IPS-18a (cell line): ENCODE data around the gene CPS1.

ENCODE experiments used
- H3K27ac ChIP-seq: one replicate; pipeline ENCODE4 v1.5.1; 2013; ENCODE audit warnings: low read length
- H3K27me3 ChIP-seq: one replicate; pipeline ENCODE4 v1.6.1; 2013; ENCODE audit warnings: mild to moderate bottlenecking, low read length; ENCODE audit not compliant: control insufficient read depth, insufficient read depth
- H3K36me3 ChIP-seq: one replicate; pipeline ENCODE4 v1.6.1; 2013; ENCODE audit warnings: low read depth, low read length; ENCODE audit not compliant: control insufficient read depth
- H3K4me1 ChIP-seq: one replicate; pipeline ENCODE4 v1.6.1; 2013; ENCODE audit warnings: low read depth, low read length; ENCODE audit not compliant: control insufficient read depth
- H3K4me3 ChIP-seq: one replicate; pipeline ENCODE4 v1.5.1; 2013; ENCODE audit warnings: low read length
- H3K9ac ChIP-seq: one replicate; pipeline ENCODE4 v1.6.1; 2013; ENCODE audit warnings: mild to moderate bottlenecking, low read length, moderate library complexity
- H3K9me3 ChIP-seq: one replicate; pipeline ENCODE4 v1.6.1; 2013; ENCODE audit warnings: low read depth, low read length; ENCODE audit not compliant: control insufficient read depth

CPS1 gene

GRCh38 chr2:210556329-210556980, at the start of gene CPS1:
TSS of gene CPS1 (plus strand) at chr2:210556599. CDS start at chr2:210556734, 135 bp downstream.
- H3K4me3 ChIP-seq, result no peak within 1 kb of the TSS
- peaks cover 17% of the 10 kb centered on the region for H3K4me1 ChIP-seq
- no peak within 1 kb of the TSS for H3K27ac ChIP-seq
- no peaks in the 10 kb centered on the region for H3K36me3 ChIP-seq
- no peaks in the 10 kb centered on the region for H3K9me3 ChIP-seq
- no peak within 1 kb of the TSS for H3K9ac ChIP-seq
- H3K27me3 ChIP-seq, result no peaks in the 10 kb centered on the region

- Histone ChIP-seq H3K4me3 (no peak overlapping the region), H3K27me3 (no peaks in the 10 kb centered on the region), H3K27ac (no peak overlapping the region), H3K9me3 (no peaks in the 10 kb centered on the region), H3K36me3 (no peaks in the 10 kb centered on the region), H3K9ac (no peak overlapping the region), H3K4me1 (no peaks in the 10 kb centered on the region)
Measured at GRCh38 chr2:210515911-210516310, 40.5 kb upstream of the CPS1 start.

- H3K9ac ChIP-seq, result no peak overlapping the region
- no peak overlapping the region for H3K27ac ChIP-seq
- no peaks in the 10 kb centered on the region for H3K9me3 ChIP-seq
- H3K27me3 ChIP-seq, result no peaks in the 10 kb centered on the region
- H3K4me1 ChIP-seq, result no peaks in the 10 kb centered on the region
- H3K4me3 ChIP-seq, result no peak overlapping the region
- H3K36me3 ChIP-seq, result no peaks in the 10 kb centered on the region
Measured at GRCh38 chr2:210517264-210517663, 39.1 kb upstream of the CPS1 start.

GRCh38 chr2:210519594-210519993, 36.8 kb upstream of the CPS1 start:
- Histone ChIP-seq H3K27ac (no peak overlapping the region), H3K27me3 (no peaks in the 10 kb centered on the region), H3K4me3 (no peak overlapping the region), H3K9me3 (no peaks in the 10 kb centered on the region), H3K4me1 (no peaks in the 10 kb centered on the region), H3K36me3 (no peaks in the 10 kb centered on the region), H3K9ac (no peak overlapping the region)

- no peak overlapping the region for H3K27ac ChIP-seq
- no peaks in the 10 kb centered on the region for H3K36me3 ChIP-seq
- no peak overlapping the region for H3K4me3 ChIP-seq
- no peaks in the 10 kb centered on the region for H3K4me1 ChIP-seq
- no peaks in the 10 kb centered on the region for H3K9me3 ChIP-seq
- H3K9ac ChIP-seq, result no peak overlapping the region
- H3K27me3 ChIP-seq, result no peaks in the 10 kb centered on the region
Measured at GRCh38 chr2:210522399-210522798, 34.0 kb upstream of the CPS1 start.

GRCh38 chr2:210523650-210524289, 32.6 kb upstream of the CPS1 start:
- H3K4me1 ChIP-seq, result no peaks in the 10 kb centered on the region
- H3K27me3 ChIP-seq, result no peaks in the 10 kb centered on the region
- H3K27ac ChIP-seq, result no peak overlapping the region
- no peak overlapping the region for H3K9ac ChIP-seq
- H3K9me3 ChIP-seq, result no peaks in the 10 kb centered on the region
- no peaks in the 10 kb centered on the region for H3K36me3 ChIP-seq
- no peak overlapping the region for H3K4me3 ChIP-seq

- Histone ChIP-seq H3K4me1 (peaks cover 6% of the 10 kb centered on the region), H3K27ac (no peak overlapping the region), H3K36me3 (no peaks in the 10 kb centered on the region), H3K27me3 (no peaks in the 10 kb centered on the region), H3K9ac (no peak overlapping the region), H3K9me3 (no peaks in the 10 kb centered on the region), H3K4me3 (no peak overlapping the region)
Measured at GRCh38 chr2:210524533-210524932, 31.9 kb upstream of the CPS1 start.

- Histone ChIP-seq H3K27me3 (no peaks in the 10 kb centered on the region), H3K27ac (no peak overlapping the region), H3K4me1 (peaks cover 8% of the 10 kb centered on the region), H3K4me3 (no peak overlapping the region), H3K36me3 (no peaks in the 10 kb centered on the region), H3K9me3 (no peaks in the 10 kb centered on the region), H3K9ac (no peak overlapping the region)
Measured at GRCh38 chr2:210527286-210527685, 29.1 kb upstream of the CPS1 start.

GRCh38 chr2:210528716-210529115, 27.7 kb upstream of the CPS1 start:
- no peaks in the 10 kb centered on the region for H3K36me3 ChIP-seq

GRCh38 chr2:210531050-210531449, 25.3 kb upstream of the CPS1 start:
- Histone ChIP-seq H3K4me1 (peaks cover 21% of the 10 kb centered on the region), H3K27ac (no peak overlapping the region), H3K9me3 (no peaks in the 10 kb centered on the region), H3K4me3 (no peak overlapping the region), H3K36me3 (no peaks in the 10 kb centered on the region), H3K9ac (no peak overlapping the region), H3K27me3 (no peaks in the 10 kb centered on the region)

More at GRCh38 chr2:210528716-210529115, 27.7 kb upstream of the CPS1 start:
- H3K9me3 ChIP-seq, result no peaks in the 10 kb centered on the region
- peaks cover 8% of the 10 kb centered on the region for H3K4me1 ChIP-seq
- no peak overlapping the region for H3K9ac ChIP-seq
- H3K27me3 ChIP-seq, result no peaks in the 10 kb centered on the region
- H3K4me3 ChIP-seq, result no peak overlapping the region
- H3K27ac ChIP-seq, result no peak overlapping the region

- Histone ChIP-seq H3K4me1 (peaks cover 21% of the 10 kb centered on the region), H3K9me3 (no peaks in the 10 kb centered on the region), H3K9ac (no peak overlapping the region), H3K27ac (no peak overlapping the region), H3K27me3 (no peaks in the 10 kb centered on the region), H3K4me3 (no peak overlapping the region), H3K36me3 (no peaks in the 10 kb centered on the region)
Measured at GRCh38 chr2:210531482-210531881, 24.9 kb upstream of the CPS1 start.

- no peaks in the 10 kb centered on the region for H3K9me3 ChIP-seq
- H3K4me3 ChIP-seq, result no peak overlapping the region
- no peak overlapping the region for H3K27ac ChIP-seq
Measured at GRCh38 chr2:210533389-210533788, 23.0 kb upstream of the CPS1 start.

More at GRCh38 chr2:210533389-210533788, 23.0 kb upstream of the CPS1 start:
- H3K36me3 ChIP-seq, result no peaks in the 10 kb centered on the region
- H3K27me3 ChIP-seq, result no peaks in the 10 kb centered on the region
- H3K4me1 ChIP-seq, result peaks cover 21% of the 10 kb centered on the region
- no peak overlapping the region for H3K9ac ChIP-seq
